Airway epithelial cell (primary cell): Measurements from ENCODE around the gene SNX13. TPM values are rescaled to one million over a fixed set of nuclear protein-coding genes. Genes with fewer than 3 reads are reported as not detected.

Source experiments
- total RNA-seq: library from RNA; depleted of rRNA; stranded (reverse); fragments of >200 nt; gene quantifications from 2 replicates; pipeline ENCODE4 v1.2.3, GENCODE V29; 2015

SNX13 gene, protein sequence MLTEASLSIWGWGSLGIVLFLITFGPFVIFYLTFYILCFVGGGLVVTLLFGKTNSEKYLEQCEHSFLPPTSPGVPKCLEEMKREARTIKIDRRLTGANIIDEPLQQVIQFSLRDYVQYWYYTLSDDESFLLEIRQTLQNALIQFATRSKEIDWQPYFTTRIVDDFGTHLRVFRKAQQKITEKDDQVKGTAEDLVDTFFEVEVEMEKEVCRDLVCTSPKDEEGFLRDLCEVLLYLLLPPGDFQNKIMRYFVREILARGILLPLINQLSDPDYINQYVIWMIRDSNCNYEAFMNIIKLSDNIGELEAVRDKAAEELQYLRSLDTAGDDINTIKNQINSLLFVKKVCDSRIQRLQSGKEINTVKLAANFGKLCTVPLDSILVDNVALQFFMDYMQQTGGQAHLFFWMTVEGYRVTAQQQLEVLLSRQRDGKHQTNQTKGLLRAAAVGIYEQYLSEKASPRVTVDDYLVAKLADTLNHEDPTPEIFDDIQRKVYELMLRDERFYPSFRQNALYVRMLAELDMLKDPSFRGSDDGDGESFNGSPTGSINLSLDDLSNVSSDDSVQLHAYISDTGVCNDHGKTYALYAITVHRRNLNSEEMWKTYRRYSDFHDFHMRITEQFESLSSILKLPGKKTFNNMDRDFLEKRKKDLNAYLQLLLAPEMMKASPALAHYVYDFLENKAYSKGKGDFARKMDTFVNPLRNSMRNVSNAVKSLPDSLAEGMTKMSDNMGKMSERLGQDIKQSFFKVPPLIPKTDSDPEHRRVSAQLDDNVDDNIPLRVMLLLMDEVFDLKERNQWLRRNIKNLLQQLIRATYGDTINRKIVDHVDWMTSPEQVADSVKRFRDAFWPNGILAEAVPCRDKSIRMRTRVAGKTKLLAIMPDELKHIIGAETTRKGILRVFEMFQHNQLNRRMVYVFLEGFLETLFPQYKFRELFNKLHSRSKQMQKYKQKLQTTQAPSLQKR
- total RNA-seq: 21.9 and 34.4 TPM in 2 replicates

DNA sequence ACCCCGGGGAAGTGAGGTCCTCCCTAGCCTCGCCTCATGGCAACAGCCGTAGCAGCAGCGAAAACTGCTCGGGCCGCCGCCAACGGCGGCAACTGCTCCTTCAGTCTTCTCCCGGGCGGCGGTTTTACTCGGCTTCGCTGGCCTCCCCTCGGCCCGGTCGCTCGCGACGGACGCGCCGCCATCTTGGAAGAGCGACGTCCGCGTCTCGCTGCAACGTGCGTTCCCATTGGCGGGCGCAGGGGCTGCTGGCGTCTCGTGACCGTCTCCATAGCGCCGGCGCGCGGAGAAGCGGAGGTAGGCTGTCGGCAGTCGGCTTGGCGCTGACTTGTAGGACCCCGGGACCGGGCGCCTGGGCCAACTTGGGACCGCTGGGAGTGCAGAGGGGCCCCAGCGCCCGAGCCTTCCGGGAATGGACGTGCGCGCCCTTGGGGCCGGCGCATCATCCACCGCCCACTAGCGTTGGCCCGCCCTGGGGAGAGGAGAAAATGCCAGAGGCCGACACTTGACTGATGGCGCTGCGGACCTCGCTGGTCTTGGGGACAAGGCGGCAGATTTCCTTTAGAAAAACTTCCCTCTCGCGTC lies at the start of gene SNX13:
SNX13 (minus strand) TSS at position 193 of the 582 bp plus-strand sequence. CDS start 199 bp downstream, outside the sequence.

Other genes with a start within 250 kb of the SNX13 start
- not detected in 2 replicates for gene PRPS1L1, start 87.4 kb upstream of the SNX13 start, total RNA-seq